Transverse colon (tissue), 4 donors: ENCODE measurements around the gene SLC36A4. TPM values are rescaled to one million over a fixed set of nuclear protein-coding genes. Genes with fewer than 3 reads are reported as not detected.
A peak's percentile ranks its signal among the peaks of the same experiment; 100 is the strongest.
"Not testable (repeated sequence)": the region's sequence is repeated elsewhere in the genome, so short reads cannot be mapped to it uniquely, and the experiment has no call there.

Experiments
- DNase-seq: peaks from one replicate; pipeline ENCODE4 v3.0.0-alpha.2; 2019
- H3K27ac ChIP-seq, 4 donors: fragments of 200-600 bp; sonication (generic); 2 replicates each; pipeline ENCODE4 v1.5.1; 2016 to 2018; ENCODE audit warnings: inconsistent platforms in 4 of 4
- H3K27me3 ChIP-seq: fragments of 200-600 bp; sonication (generic); 2 replicates; pipeline ENCODE4 v1.5.1; 2017; ENCODE audit warnings: inconsistent platforms
- H3K36me3 ChIP-seq, 4 donors: fragments of 200-600 bp; sonication (generic); 2 replicates each; pipeline ENCODE4 v1.5.1; 2017 to 2019; ENCODE audit warnings: inconsistent platforms in 4 of 4
- H3K4me1 ChIP-seq, 4 donors: fragments of 200-600 bp; sonication (generic); 2 replicates each; pipeline ENCODE4 v1.5.1; 2017 to 2020; ENCODE audit warnings: inconsistent platforms in 4 of 4
- H3K4me3 ChIP-seq, 4 donors: fragments of 200-600 bp; sonication (generic); 1 replicate in 1 of 4; 2 replicates in 3 of 4; pipeline versions ENCODE4 v1.5.1 to v1.6.1; 2017 to 2019; ENCODE audit warnings: inconsistent platforms in 4 of 4
- H3K9me3 ChIP-seq, 2 donors: fragments of 200-600 bp; sonication (generic); 2 replicates each; pipeline ENCODE4 v1.5.1; 2017 to 2019; ENCODE audit warnings: inconsistent platforms in 2 of 2
- EP300 ChIP-seq: sonication (generic); formaldehyde crosslinking; IDR thresholded peaks from one replicate; pipeline ENCODE4 v1.6.1; 2017; ENCODE audit warnings: antibody characterized with exemption, low read depth
- POLR2A ChIP-seq: fragments of 450-650 bp; IDR thresholded peaks from one replicate; pipeline ENCODE4 v1.6.1; 2016; ENCODE audit warnings: antibody characterized with exemption, mild to moderate bottlenecking, moderate library complexity
- POLR2AphosphoS5 ChIP-seq, 3 donors: sonication (generic); formaldehyde crosslinking; IDR thresholded peaks; one replicate each; pipeline ENCODE4 v1.6.1; 2016; ENCODE audit warnings: antibody characterized with exemption in 3 of 3
- WGBS, 2 donors: methylation state at CpG; one replicate each; pipeline ENCODE4 v1.1.5; 2018; ENCODE audit warnings: low coverage in 1 of 2; 5-methylcytosine and 5-hydroxymethylcytosine counted together
- in situ Hi-C, 4 donors: fragments of 200-750 bp; cut with MboI; loops; one replicate each; pipeline versions ENCODE4 v1.15.0 to v1.15.1; 2017; ENCODE audit warnings: low sequenced_read_pairs in 3 of 4, low pct_ligation_motif_present in 1 of 4, low pct_unique_long_range_greater_than_20kb in 1 of 4
- intact Hi-C: fragments of 100-400 bp; cut with DNase I; formaldehyde crosslinking; loops from one replicate; pipeline ENCODE4 v1.15.1; 2023; ENCODE audit warnings: low total_unique reads
- total RNA-seq, 4 donors: library from RNA; depleted of rRNA; stranded (reverse); fragments of >200 nt; gene quantifications; one replicate each; pipeline ENCODE4 v1.1.0, GENCODE V29; 2016
- TF ChIP-seq, protein P1 (sequence below), 5 experiments: fragments of 200-600 bp in 3 of 5; fragments of 450-650 bp in 2 of 5; sonication (generic) in 3 of 5; IDR thresholded peaks; 1 replicate in 2 of 5; 2 replicates in 3 of 5; pipeline ENCODE4 v1.5.1; 2016 to 2017; ENCODE audit warnings: antibody characterized with exemption in 5 of 5, inconsistent platforms in 3 of 5, mild to moderate bottlenecking in 2 of 5, moderate library complexity in 1 of 5

SLC36A4 gene
- total RNA-seq: 10 to 100 TPM; 11.7 to 90.5 (median 31.7) TPM

DNA sequence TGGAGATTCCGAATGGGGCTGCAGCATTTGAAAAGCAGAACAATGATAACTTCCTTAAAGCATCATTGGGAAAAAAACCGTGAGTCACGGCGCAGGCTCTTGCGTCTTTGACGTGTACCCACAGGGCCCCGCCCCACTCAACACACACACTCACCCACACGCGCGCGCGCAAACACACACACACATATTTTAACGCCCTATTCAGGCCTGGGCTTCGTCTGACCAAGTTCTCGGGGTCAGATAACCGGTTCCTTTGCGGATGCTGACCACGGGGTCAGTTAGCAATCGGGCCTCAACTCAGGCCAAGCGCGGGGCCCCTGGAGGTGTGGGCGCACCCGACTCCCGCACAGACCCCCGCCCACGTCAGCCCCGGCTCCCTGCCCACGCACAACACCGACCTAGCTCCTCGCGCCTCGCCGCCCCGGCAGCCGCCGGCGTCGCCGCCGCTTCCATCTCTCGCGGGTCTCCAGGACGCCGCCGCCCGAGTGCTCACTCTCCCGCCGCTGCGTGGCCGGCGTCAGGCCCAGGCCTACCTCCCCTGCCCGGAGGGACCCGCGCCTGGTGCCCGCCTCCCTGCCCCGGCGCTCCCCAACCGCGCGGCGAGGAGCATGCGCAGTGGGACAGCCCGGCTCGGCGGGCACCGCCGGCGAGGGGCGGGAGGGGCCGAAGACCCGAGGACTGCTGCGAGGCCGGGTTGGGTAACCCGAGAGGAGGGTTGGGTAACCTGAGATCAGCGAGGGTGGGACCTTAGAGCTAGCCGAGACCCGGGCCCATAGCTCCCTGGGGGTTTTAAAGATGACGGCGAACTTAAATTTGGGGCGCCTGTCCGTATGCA is at the start of gene SLC36A4:
Gene SLC36A4 (minus strand): TSS at position 612 of the 835 bp plus-strand sequence. CDS start 159 bp downstream, at position 453.
- H3K4me1 ChIP-seq: peaks cover 0 to 12% (median 3%) of the 10 kb centered on the region in 4 donors
- intact Hi-C loops (no loop called here), in situ Hi-C loops (no loop called here)
- H3K4me3 ChIP-seq: peak within 1 kb of the TSS; percentile 72 to 84 (median 83)
- H3K9me3 ChIP-seq: no peaks in the 10 kb centered on the region
- H3K36me3 ChIP-seq: no peaks in the 10 kb centered on the region
- no peaks in the 10 kb centered on the region for H3K27me3 ChIP-seq
- TF ChIP-seq POLR2A (peak; percentile 76), EP300 (no peak), POLR2AphosphoS5 (IDR thresholded peaks at IDR 0.05) (peak; percentile 77 to 84 (median 79))
- TF ChIP-seq, protein P1, sequence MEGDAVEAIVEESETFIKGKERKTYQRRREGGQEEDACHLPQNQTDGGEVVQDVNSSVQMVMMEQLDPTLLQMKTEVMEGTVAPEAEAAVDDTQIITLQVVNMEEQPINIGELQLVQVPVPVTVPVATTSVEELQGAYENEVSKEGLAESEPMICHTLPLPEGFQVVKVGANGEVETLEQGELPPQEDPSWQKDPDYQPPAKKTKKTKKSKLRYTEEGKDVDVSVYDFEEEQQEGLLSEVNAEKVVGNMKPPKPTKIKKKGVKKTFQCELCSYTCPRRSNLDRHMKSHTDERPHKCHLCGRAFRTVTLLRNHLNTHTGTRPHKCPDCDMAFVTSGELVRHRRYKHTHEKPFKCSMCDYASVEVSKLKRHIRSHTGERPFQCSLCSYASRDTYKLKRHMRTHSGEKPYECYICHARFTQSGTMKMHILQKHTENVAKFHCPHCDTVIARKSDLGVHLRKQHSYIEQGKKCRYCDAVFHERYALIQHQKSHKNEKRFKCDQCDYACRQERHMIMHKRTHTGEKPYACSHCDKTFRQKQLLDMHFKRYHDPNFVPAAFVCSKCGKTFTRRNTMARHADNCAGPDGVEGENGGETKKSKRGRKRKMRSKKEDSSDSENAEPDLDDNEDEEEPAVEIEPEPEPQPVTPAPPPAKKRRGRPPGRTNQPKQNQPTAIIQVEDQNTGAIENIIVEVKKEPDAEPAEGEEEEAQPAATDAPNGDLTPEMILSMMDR (IDR thresholded peaks at IDR 0.05): no peak
- WGBS, 2 donors: 0% methylated on average over 2 to 24 of the region's 81 CpGs
- DNase-seq: peak; percentile 93
- H3K27ac ChIP-seq: peak within 1 kb of the TSS; percentile 92 to 97 (median 96)

DNA sequence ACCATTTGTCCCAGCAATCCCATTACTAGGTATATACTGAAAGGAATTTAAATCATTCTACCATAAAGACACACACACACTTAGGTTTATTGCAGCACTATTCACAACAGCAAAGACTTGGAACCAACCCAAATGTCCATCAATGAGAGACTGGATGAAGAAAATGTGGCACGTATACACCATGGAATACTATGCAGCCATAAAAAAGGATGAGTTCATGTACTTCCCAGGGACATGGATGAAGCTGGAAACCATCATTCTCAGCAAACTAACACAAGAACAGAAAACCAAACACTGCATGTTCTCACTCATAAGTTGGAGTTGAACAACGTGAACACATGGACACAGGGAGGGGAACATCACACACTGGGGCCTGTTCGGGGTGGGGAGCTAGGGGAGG is 49.0 kb upstream of the SLC36A4 start:
- not testable (repeated sequence) for DNase-seq
- in situ Hi-C loops: loop anchor here in 2 of 4 donors (10.0 to 25.0 kb wide), 2 partner anchors 298 to 309 kb away; partner anchors contain the start of gene SMCO4 (in 1 of the 2)
- 91 to 94% methylated on average over 3 of the region's 3 CpGs for WGBS, 2 donors

DNA sequence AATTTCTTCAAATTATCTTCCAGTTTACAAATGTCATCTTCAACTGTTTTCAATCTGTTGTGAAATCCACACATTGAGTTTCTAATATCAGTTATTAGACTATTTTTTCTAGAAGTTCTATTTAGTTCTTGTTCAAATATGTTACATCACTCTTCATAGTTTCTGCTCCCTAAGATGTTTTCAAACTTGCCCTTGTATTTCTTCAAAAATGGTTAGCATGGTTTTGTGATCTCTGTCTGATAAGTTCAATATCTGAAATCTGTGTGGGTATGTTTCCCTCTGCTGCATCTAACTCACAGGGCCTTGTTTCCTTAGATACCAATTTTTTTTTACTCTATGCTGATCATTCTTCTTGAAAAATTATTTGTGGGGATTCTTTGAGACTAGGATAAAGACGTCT is 46.2 kb upstream of the SLC36A4 start:
- no peaks in the 10 kb centered on the region for H3K36me3 ChIP-seq
- intact Hi-C loops: no loop called here
- no peak overlapping the region for H3K27ac ChIP-seq
- no peaks in the 10 kb centered on the region for H3K27me3 ChIP-seq
- no peaks in the 10 kb centered on the region for H3K9me3 ChIP-seq
- no peaks in the 10 kb centered on the region for H3K4me1 ChIP-seq
- DNase-seq: no peak
- WGBS, 2 donors: 74 to 85% methylated on average over 1 of the region's 1 CpG
- in situ Hi-C loops: loop anchor here in 2 of 4 donors (10.0 to 25.0 kb wide), 2 partner anchors 301 to 307 kb away; partner anchors contain the start of gene SMCO4 (in 1 of the 2)
- TF ChIP-seq POLR2AphosphoS5 (IDR thresholded peaks at IDR 0.05) (no peak), EP300 (no peak), POLR2A (no peak)
- TF ChIP-seq, protein P1 (IDR thresholded peaks at IDR 0.05): no peak
- no peak overlapping the region for H3K4me3 ChIP-seq

More for the DNA sequence above, 49.0 kb upstream of the SLC36A4 start:
- H3K4me1 ChIP-seq, H3K36me3 ChIP-seq, intact Hi-C loops, H3K9me3 ChIP-seq, H3K27ac ChIP-seq, H3K4me3 ChIP-seq, H3K27me3 ChIP-seq: not testable (repeated sequence)

DNA sequence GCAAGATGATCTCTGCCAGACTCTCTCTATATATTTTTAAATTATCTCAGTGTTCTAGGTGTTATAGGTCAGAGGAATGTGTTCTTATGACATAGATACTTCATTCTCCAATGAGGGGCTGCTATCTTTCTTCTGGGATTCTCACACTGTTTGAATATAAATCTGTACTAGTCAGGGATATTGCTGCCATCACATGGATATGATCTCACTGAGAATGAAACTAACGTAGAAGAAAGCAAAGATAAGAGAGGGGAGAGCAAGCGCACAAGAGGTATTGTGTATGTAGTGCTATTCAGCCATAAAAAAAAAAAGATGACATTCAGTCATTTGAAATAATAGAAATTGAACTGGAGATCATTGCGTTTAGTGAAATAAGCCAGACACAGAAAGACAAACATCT is 42.2 kb upstream of the SLC36A4 start:
- in situ Hi-C loops (loop anchor here (5.0 to 25.0 kb wide), 5 partner anchors 303 to 417 kb away; partner anchors contain the start of gene SMCO4 (in 4 of the 4)), intact Hi-C loops (loop anchor here (10.0 kb wide), 1 partner anchor 305 kb away; the partner anchor contains the start of gene SMCO4)
- H3K4me3 ChIP-seq: no peak overlapping the region
- 41 to 49% methylated on average over 3 of the region's 3 CpGs for WGBS, 2 donors
- no peaks in the 10 kb centered on the region for H3K27me3 ChIP-seq
- TF ChIP-seq, protein P1 (IDR thresholded peaks at IDR 0.05): no peak
- TF ChIP-seq POLR2A (no peak), EP300 (no peak), POLR2AphosphoS5 (IDR thresholded peaks at IDR 0.05) (no peak)
- no peaks in the 10 kb centered on the region for H3K9me3 ChIP-seq
- no peaks in the 10 kb centered on the region for H3K36me3 ChIP-seq
- peaks cover 0 to 15% (median 2%) of the 10 kb centered on the region in 4 donors for H3K4me1 ChIP-seq
- H3K27ac ChIP-seq: no peak overlapping the region
- no peak for DNase-seq
